Measurements from ENCODE around the gene SMG5.
A peak's percentile ranks its signal among the peaks of the same experiment; 100 is the strongest.
"Not testable (repeated sequence)": the region's sequence is repeated elsewhere in the genome, so short reads cannot be mapped to it uniquely, and the experiment has no call there.

The SMG5 gene

GRCh38 chr1:156245451-156246232 lies 37.0 kb downstream of the SMG5 start:
- peak; percentile 58 for DNase-seq

- DNase-seq = no peak
Measured at GRCh38 chr1:156244712-156245111, 37.9 kb downstream of the SMG5 start.

GRCh38 chr1:156244126-156244525 lies 38.5 kb downstream of the SMG5 start:
- no peak for DNase-seq

- no peak for DNase-seq
Measured at GRCh38 chr1:156242738-156243137, 39.9 kb downstream of the SMG5 start.

GRCh38 chr1:156241926-156242325 lies 40.7 kb downstream of the SMG5 start, which contains the start of gene BGLAP:
Gene BGLAP, plus strand, starts transcription at chr1:156242184. Its CDS starts 48 bp downstream, at chr1:156242232.
- no peak for DNase-seq

- no peak for DNase-seq
Measured at GRCh38 chr1:156241311-156241811, 41.3 kb downstream of the SMG5 start.

GRCh38 chr1:156238248-156238647 lies 44.4 kb downstream of the SMG5 start:
- no peak for DNase-seq

GRCh38 chr1:156236164-156236563 lies 46.5 kb downstream of the SMG5 start:
- DNase-seq = no peak

- no peak for DNase-seq
Measured at GRCh38 chr1:156233426-156234127, 49.0 kb downstream of the SMG5 start.

- DNase-seq = peak; percentile 93
Measured at GRCh38 chr1:156232201-156232894, 50.3 kb downstream of the SMG5 start.

GRCh38 chr1:156230473-156230837 lies 52.2 kb downstream of the SMG5 start:
- DNase-seq = no peak

GRCh38 chr1:156229809-156230472 lies 52.7 kb downstream of the SMG5 start:
- DNase-seq = no peak

- no peak for DNase-seq
Measured at GRCh38 chr1:156228501-156228900, 54.1 kb downstream of the SMG5 start.

- no peak for DNase-seq
Measured at GRCh38 chr1:156226782-156227181, 55.8 kb downstream of the SMG5 start.

GRCh38 chr1:156226116-156226538 lies 56.5 kb downstream of the SMG5 start:
- DNase-seq = no peak

GRCh38 chr1:156225677-156226014 lies 57.0 kb downstream of the SMG5 start:
- no peak for DNase-seq

GRCh38 chr1:156221986-156222692 lies 60.5 kb downstream of the SMG5 start:
- no peak for DNase-seq

GRCh38 chr1:156220226-156220625 lies 62.4 kb downstream of the SMG5 start:
- no peak for DNase-seq

GRCh38 chr1:156217871-156218270 lies 64.8 kb downstream of the SMG5 start:
- DNase-seq = no peak

- not testable (repeated sequence) for DNase-seq
Measured at GRCh38 chr1:156216361-156217086, 66.1 kb downstream of the SMG5 start.

- no peak for DNase-seq
Measured at GRCh38 chr1:156214024-156214748, 68.4 kb downstream of the SMG5 start.

Data from NCI-H510A treated with DMSO at 0.1 percent for 48 hours (cell line).